Measurements from ENCODE around the gene RAB3A. TPM values are rescaled to one million over a fixed set of nuclear protein-coding genes. Genes with fewer than 3 reads are reported as not detected.

RAB3A gene
- total RNA-seq, 1 experiment from 2014 or later, result 1.0 TPM

GRCh38 chr19:18197941-18198340, 5.9 kb downstream of the RAB3A start:
- ChIA-PET CTCF (interaction anchor here (0.7 kb wide), 1 partner anchor 131 kb away, joined by 5 read pairs; no protein-coding TSS in a partner anchor), POLR2A (interaction anchor here (0.6 kb wide), 1 partner anchor 14 kb away, joined by 4 read pairs; no protein-coding TSS in a partner anchor)
- ATAC-seq, result no peak
- no peak for DNase-seq (ENCODE audit: low read depth, low spot score)
- no peak overlapping the region for H3K27ac ChIP-seq (ENCODE audit: low read length)
- H3K4me3 ChIP-seq (ENCODE audit: low read depth in 2 of 2, low read length in 2 of 2), result no peak overlapping the region
- no peaks in the 10 kb centered on the region for H3K9me3 ChIP-seq (ENCODE audit: control insufficient read depth, insufficient read depth, low read depth, low read length)
- BruUV-seq (replicated peaks), result no TSS peak
- 0 out of 2 replicates have a peak, but pooled peaks cover 2% of the 10 kb centered on the region for H3K4me1 ChIP-seq (ENCODE audit: control insufficient read depth, insufficient read depth, low read length)
- in situ Hi-C loops (cut with HindIII; ENCODE audit: low pct_unique_long_range_greater_than_20kb, low sequenced_read_pairs), result no loop called here
- TF ChIP-seq TCF7L2 (IDR thresholded peaks at IDR 0.05; ENCODE audit: low read depth, low read length) (no peak), CTCF (IDR thresholded peaks at IDR 0.05) (no peak), POLR2AphosphoS5 (IDR thresholded peaks at IDR 0.05; ENCODE audit: low read depth, low read length) (no peak), REST (IDR thresholded peaks at IDR 0.05; ENCODE audit: insufficient read depth in 1 of 2, low read depth in 2 of 2, low read length in 1 of 2) (no peak), SIN3A (IDR thresholded peaks at IDR 0.05; ENCODE audit: borderline replicate concordance, insufficient read depth, low read depth, low read length) (no peak)
- no peaks in the 10 kb centered on the region; the same call in 1 of the 2 replicates for H3K36me3 ChIP-seq (ENCODE audit: control insufficient read depth, insufficient read depth, low read length)
- intact Hi-C loops (cut with micrococcal nuclease; ENCODE audit: unreplicated experiment), result no loop called here
- H3K27me3 ChIP-seq (ENCODE audit: control insufficient read depth, insufficient read depth, low read length), result no peaks in the 10 kb centered on the region

GRCh38 chr19:18197306-18197705, 6.5 kb downstream of the RAB3A start:
- POLR2A ChIA-PET, result no interaction called here
- no peaks in the 10 kb centered on the region for H3K9me3 ChIP-seq (ENCODE audit: control insufficient read depth, insufficient read depth, low read depth, low read length)
- in situ Hi-C loops (cut with HindIII; ENCODE audit: low pct_unique_long_range_greater_than_20kb, low sequenced_read_pairs), result no loop called here

More at GRCh38 chr19:18197306-18197705, 6.5 kb downstream of the RAB3A start:
- intact Hi-C loops (cut with micrococcal nuclease; ENCODE audit: unreplicated experiment), result no loop called here
- no peak overlapping the region for H3K27ac ChIP-seq (ENCODE audit: low read length)
- H3K27me3 ChIP-seq (ENCODE audit: control insufficient read depth, insufficient read depth, low read length), result no peaks in the 10 kb centered on the region
- ATAC-seq, result no peak
- BruUV-seq (replicated peaks), result no TSS peak
- no peak for DNase-seq (ENCODE audit: low read depth, low spot score)
- no peaks in the 10 kb centered on the region; the same call in 1 of the 2 replicates for H3K36me3 ChIP-seq (ENCODE audit: control insufficient read depth, insufficient read depth, low read length)
- TF ChIP-seq POLR2AphosphoS5 (IDR thresholded peaks at IDR 0.05; ENCODE audit: low read depth, low read length) (no peak), TCF7L2 (IDR thresholded peaks at IDR 0.05; ENCODE audit: low read depth, low read length) (no peak), CTCF (IDR thresholded peaks at IDR 0.05) (no peak), SIN3A (IDR thresholded peaks at IDR 0.05; ENCODE audit: borderline replicate concordance, insufficient read depth, low read depth, low read length) (no peak), REST (IDR thresholded peaks at IDR 0.05; ENCODE audit: insufficient read depth in 1 of 2, low read depth in 2 of 2, low read length in 1 of 2) (no peak)
- CTCF ChIA-PET, result interaction anchor here (0.7 kb wide), 1 partner anchor 131 kb away, joined by 5 read pairs; no protein-coding TSS in a partner anchor
- no peak overlapping the region for H3K4me3 ChIP-seq (ENCODE audit: low read depth in 2 of 2, low read length in 2 of 2)
- H3K4me1 ChIP-seq (ENCODE audit: control insufficient read depth, insufficient read depth, low read length), result 0 out of 2 replicates have a peak, but pooled peaks cover 2% of the 10 kb centered on the region

Data from Panc1 (cell line).